Right cardiac atrium (tissue), 5 donors: ENCODE data around the gene STON2. TPM values are rescaled to one million over a fixed set of nuclear protein-coding genes. Genes with fewer than 3 reads are reported as not detected.

Source experiments
- ATAC-seq, 2 donors: fragments of 200-7000 bp; cut with Tn5 transposase; one replicate each; pipeline versions ENCODE4 v1.8.0 to v1.9.1; 2020; ENCODE audit warnings: moderate library complexity in 2 of 2, mild to moderate bottlenecking in 1 of 2
- DNase-seq, 3 donors: peaks; one replicate each; pipeline ENCODE4 v3.0.0-alpha.2; 2020
- H3K27ac ChIP-seq: one replicate; pipeline ENCODE4 v1.5.1; 2013; ENCODE audit warnings: mild to moderate bottlenecking, low read length, control low read depth, moderate library complexity
- H3K27me3 ChIP-seq: one replicate; pipeline ENCODE4 v1.6.1; 2013; ENCODE audit not compliant: control insufficient read depth, insufficient read depth
- H3K4me1 ChIP-seq: one replicate; pipeline ENCODE4 v1.6.1; 2013; ENCODE audit warnings: low read length; ENCODE audit not compliant: control insufficient read depth, insufficient read depth
- H3K4me3 ChIP-seq: one replicate; pipeline ENCODE4 v1.5.1; 2013; ENCODE audit warnings: low read length, control low read depth
- H3K9me3 ChIP-seq: one replicate; pipeline ENCODE4 v1.6.1; 2013; ENCODE audit warnings: low read length; ENCODE audit not compliant: control insufficient read depth
- WGBS: extraction: QIAGEN DNeasy Blood & Tissue Kit; methylation state at CpG from one replicate; pipeline ENCODE4 v1.1.7; 2013; 5-methylcytosine and 5-hydroxymethylcytosine counted together
- intact Hi-C, 4 donors: fragments of 100-400 bp; cut with DNase I; formaldehyde crosslinking; loops; one replicate each; pipeline versions ENCODE4 v1.11.0 to v1.14.0; 2022 to 2023
- polyA plus RNA-seq: library from polyadenylated mRNA; stranded (reverse); fragments of 200-250 nt; gene quantifications from one replicate; pipeline ENCODE4 v1.2.3, GENCODE V29; 2013
- total RNA-seq, 4 donors: library from RNA; stranded (reverse); fragmentation: NEBNext Ultra II Directional; extraction: Animal tissue kit (Norgen Biotek cat#: 25700); gene quantifications; one replicate each; pipeline ENCODE4 v1.2.1, GENCODE V29; 2021
- donor health status: healthy with polysubstance abuse.
- donor health status: DM: no; HTN: yes; CAD: no.
- donor health status: DM: no; HTN: no; CAD: no.
- donor health status: DM: no; HTN: yes; CAD: no; lungs with severe emphysema.
- donor health status: DM: yes; HTN: yes; CAD: no.

Gene STON2
- total and polyA plus RNA-seq, 5 donors = 2.0 to 20.1 (median 9.0) TPM

DNA sequence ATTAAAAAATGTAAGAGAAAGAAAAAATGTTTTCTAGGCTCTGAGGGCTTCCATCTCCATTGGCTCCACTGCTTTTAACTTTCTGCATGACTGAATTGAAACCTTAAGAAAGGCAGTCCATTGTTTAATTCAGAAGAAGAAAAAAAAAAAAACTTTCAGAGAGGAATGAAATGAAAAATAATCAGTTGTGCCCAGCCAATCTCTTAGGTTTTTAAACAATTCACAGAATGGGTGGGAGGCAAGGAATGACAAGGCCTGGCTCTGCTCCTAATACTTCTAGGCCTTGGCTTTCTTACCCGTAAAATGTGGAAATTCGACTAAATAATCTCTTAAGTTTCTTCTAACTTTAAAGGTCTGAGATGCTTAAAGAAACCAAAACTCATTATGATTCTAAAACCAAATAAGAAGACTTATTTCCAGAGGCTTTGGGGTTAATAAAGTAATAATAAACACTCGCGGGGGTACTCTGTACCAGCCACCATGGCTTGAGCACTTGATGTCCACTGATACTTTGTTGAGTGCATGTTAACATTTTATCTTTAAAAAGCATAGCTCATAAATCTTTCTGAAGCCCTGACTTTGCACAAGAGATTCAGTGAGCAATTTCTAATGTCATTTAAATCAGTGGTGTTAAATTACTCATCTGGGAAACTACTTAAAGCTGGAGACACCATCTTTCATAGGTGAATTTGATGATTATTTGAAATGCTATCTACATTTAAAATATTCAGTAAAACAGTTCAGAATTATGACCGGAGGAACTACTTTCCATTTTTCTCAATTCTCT, 49.6 kb downstream of the STON2 start:
- Histone ChIP-seq H3K9me3 (no peaks in the 10 kb centered on the region), H3K27me3 (no peaks in the 10 kb centered on the region), H3K4me3 (no peak overlapping the region), H3K4me1 (no peaks in the 10 kb centered on the region), H3K27ac (no peak overlapping the region)
- DNase-seq (no peak), ATAC-seq (peak in 1 of 2 donors; percentile 72)
- 66% methylated on average over 5 of the region's 5 CpGs for WGBS
- intact Hi-C loops = no loop called here

DNA sequence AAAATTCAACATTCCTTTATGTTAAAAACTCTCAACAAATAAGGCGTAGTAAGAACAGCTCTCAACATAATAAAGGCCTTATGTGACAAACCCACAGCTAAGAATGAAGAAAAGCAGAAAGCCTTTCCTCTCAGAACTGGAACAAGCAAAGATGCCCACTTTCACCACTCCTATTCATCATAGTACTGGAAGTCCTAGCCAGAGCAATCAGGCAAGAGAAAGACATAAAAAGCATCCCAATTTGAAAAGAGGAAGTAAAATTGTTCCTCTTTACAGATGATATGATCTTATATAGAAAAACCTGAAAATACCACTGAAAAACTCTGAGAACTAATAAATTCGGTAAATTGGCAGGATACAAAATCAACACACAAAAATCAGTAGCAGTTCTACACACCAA, 52.1 kb downstream of the STON2 start:
- H3K4me3 ChIP-seq = no peak overlapping the region
- WGBS = 79% methylated on average over 2 of the region's 2 CpGs
- DNase-seq (no peak), ATAC-seq (no peak)
- no peaks in the 10 kb centered on the region for H3K9me3 ChIP-seq
- H3K27me3 ChIP-seq = no peaks in the 10 kb centered on the region
- no peak overlapping the region for H3K27ac ChIP-seq
- H3K4me1 ChIP-seq = no peaks in the 10 kb centered on the region
- intact Hi-C loops = no loop called here

DNA sequence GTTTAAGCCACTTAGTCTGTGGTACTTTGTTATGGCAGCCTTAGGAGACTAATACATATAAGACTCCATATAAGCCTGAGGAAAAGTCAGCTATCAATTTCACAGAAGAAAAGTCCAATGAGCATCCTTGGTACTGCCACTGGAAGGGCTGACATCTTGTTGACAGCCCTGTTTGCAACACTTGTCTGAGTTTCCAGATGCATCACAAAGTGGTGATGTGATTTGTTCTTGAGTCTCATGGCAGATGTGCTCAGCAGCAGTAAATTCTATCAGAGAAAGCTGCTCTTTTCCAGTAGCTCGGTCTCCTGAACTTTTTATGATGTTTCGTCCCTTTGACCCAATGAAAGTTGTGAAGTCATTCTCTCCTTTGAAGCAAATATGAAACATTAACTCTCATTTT, 54.3 kb downstream of the STON2 start:
- intact Hi-C loops = no loop called here
- Histone ChIP-seq H3K27me3 (no peaks in the 10 kb centered on the region), H3K4me1 (peaks cover 2% of the 10 kb centered on the region), H3K9me3 (no peaks in the 10 kb centered on the region), H3K27ac (no peak overlapping the region), H3K4me3 (no peak overlapping the region)
- no peak for DNase-seq
- no peak for ATAC-seq
- WGBS = 88% methylated on average over 2 of the region's 2 CpGs

DNA sequence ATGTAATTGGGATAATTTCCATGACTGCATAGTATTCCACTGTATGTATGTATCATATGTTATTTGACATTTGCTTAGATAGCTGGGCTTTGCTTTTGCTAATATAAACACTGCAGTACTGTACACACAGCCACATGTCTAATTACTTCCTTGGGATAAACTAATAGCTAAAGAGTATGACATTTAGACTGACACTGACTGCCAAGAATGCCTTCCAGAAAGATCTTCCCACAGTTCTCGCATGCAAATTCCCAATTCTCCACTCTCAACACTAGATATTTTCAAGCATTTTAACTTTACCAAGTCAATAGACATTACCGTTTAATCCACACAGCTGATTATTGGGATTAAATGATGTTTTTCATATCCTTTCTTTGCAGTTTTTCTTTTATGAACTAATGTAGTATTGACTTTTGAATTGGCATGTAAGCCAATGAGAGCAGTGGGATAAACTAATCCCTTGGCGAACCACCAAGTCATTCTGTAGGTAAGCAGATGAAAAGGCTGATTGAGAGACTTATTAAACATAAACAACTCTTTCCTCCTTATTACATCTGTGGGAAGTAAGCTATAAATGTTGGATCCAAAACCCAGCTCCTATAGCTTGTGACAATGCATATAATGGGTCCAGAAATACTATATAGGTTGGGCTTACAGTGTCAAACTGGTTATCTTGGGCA, 55.5 kb downstream of the STON2 start:
- H3K4me1 ChIP-seq = peaks cover 2% of the 10 kb centered on the region
- no peaks in the 10 kb centered on the region for H3K9me3 ChIP-seq
- H3K27me3 ChIP-seq = no peaks in the 10 kb centered on the region
- no peak overlapping the region for H3K27ac ChIP-seq
- H3K4me3 ChIP-seq = no peak overlapping the region
- no peak for DNase-seq
- 76% methylated on average over 3 of the region's 3 CpGs for WGBS
- ATAC-seq = no peak
- intact Hi-C loops = no loop called here

DNA sequence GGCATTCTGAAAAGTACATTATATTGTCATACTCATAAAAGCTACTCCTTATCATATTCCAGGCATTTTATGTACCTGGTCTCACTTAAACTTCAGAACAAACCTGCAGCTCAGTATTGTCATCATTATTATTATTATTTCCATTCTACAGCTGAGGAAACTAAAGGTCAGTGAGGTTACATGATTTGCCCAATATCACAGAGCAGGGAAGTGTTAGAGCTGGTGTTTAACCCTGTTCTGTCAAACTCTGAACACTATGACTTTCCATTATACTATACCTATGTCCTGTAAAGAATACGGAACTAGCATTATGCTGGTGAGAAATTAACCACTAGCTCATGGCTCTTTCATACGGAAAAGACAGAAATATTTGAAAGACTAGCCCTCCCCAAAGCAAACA, 56.4 kb downstream of the STON2 start:
- Histone ChIP-seq H3K27me3 (no peaks in the 10 kb centered on the region), H3K4me1 (peaks cover 2% of the 10 kb centered on the region), H3K9me3 (no peaks in the 10 kb centered on the region), H3K27ac (no peak overlapping the region), H3K4me3 (no peak overlapping the region)
- DNase-seq (no peak), ATAC-seq (no peak)
- WGBS = 71% methylated on average over 2 of the region's 2 CpGs
- intact Hi-C loops = no loop called here

DNA sequence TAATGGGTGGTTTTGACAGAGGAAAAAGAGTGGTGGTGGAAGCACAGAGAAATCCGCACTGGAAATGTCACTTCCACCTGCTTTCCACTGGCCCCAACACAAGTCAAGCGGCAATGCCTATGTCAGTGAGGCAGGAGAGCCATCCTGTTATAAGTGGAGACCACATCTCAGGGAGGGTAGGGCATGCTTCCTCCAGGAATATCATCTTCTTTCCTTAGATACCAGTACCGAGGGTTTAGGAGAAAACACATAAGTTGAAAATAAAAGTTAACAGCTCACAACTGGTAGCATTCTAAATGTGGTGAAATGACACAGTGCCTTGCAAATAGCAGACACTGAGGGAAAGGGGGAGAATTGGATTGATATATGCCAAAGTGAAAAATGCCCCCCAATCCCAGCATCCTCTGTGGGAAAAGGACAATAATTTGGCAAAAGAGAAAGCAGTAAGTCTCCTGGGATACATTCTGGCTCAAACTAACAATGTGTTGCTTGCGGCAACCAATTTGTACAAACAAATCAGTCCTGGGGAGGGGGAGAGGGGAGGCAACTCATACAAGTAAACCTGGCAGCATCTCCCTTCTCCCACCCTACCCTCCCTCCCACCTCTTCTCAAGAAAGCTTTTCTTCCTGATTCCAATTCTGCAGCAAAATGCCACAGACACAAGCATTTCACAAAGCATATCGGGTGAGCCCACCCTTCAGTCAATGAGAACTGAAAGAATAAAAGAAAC, 57.1 kb downstream of the STON2 start:
- WGBS = 64% methylated on average over 5 of the region's 5 CpGs
- Histone ChIP-seq H3K4me3 (no peak overlapping the region), H3K9me3 (no peaks in the 10 kb centered on the region), H3K4me1 (peaks cover 2% of the 10 kb centered on the region), H3K27ac (peak overlapping the region; percentile 23), H3K27me3 (no peaks in the 10 kb centered on the region)
- intact Hi-C loops = no loop called here
- ATAC-seq (peak in 1 of 2 donors; percentile 14), DNase-seq (no peak)

DNA sequence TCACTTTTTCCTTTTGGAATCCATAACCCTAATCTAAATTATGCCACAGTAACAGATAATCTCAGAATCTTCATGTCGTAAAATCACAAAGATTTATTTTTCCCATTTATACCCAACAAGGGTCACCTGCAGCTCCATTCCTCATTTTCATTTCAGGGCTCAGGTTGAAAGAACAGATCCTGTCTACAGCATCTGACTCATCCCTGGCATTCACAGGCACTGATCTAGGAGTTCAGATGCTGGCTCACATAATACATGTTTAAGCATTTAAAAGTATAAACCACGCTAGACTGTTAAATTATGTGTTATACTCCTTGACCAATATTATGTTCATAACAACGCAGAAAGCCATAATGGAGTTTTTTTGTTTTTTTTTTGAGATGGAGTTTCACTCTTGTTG, 58.3 kb downstream of the STON2 start:
- H3K27ac ChIP-seq = no peak overlapping the region
- peaks cover 2% of the 10 kb centered on the region for H3K4me1 ChIP-seq
- ATAC-seq (no peak), DNase-seq (no peak)
- intact Hi-C loops = no loop called here
- no peaks in the 10 kb centered on the region for H3K9me3 ChIP-seq
- H3K4me3 ChIP-seq = no peak overlapping the region
- H3K27me3 ChIP-seq = no peaks in the 10 kb centered on the region
- 92% methylated on average over 3 of the region's 3 CpGs for WGBS

DNA sequence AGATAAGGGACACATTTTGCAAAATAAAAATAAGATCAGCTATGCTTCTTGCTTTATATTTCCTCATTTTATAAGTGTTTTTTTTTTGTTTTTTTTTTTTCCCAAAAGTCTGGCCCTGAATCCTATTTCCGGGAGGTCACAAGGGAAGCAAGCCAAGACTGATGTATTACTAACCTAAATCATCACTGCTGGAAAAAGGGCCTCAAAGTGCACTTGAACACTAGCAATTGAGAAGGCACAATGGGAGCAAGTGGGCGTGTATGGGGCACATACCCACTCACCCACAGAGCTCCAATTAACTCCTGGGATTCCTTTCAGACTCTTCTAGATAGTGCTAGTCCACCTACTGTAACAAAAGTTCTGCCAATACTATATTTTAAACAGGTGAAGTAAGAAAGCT, 58.8 kb downstream of the STON2 start:
- H3K4me1 ChIP-seq = peaks cover 2% of the 10 kb centered on the region
- 45% methylated on average over 2 of the region's 2 CpGs for WGBS
- ATAC-seq (peak in 1 of 2 donors; percentile 28), DNase-seq (no peak)
- no peak overlapping the region for H3K27ac ChIP-seq
- no peaks in the 10 kb centered on the region for H3K9me3 ChIP-seq
- H3K4me3 ChIP-seq = no peak overlapping the region
- H3K27me3 ChIP-seq = no peaks in the 10 kb centered on the region
- intact Hi-C loops = no loop called here

DNA sequence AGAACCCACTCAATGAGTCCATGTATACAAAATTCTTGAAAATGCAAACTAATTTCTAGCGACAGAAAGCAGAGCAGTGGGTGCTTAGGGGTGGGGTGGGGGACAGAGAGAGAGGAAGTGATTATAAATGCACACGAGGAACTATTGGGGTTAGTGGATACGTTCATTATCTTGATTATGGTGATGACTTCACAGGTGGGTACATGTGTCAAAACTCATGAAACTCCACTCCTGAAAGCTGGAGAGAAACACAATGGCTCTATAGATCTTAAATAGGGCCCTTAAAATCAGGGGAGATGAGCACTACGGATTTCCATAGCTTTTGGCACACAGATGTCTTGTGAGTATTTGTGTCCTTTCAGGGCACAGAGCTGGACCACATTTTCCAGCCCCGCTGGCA, 59.9 kb downstream of the STON2 start:
- ATAC-seq (no peak), DNase-seq (no peak)
- no peak overlapping the region for H3K4me3 ChIP-seq
- H3K27me3 ChIP-seq = no peaks in the 10 kb centered on the region
- WGBS = 83% methylated on average over 5 of the region's 5 CpGs
- intact Hi-C loops = no loop called here
- H3K4me1 ChIP-seq = peaks cover 2% of the 10 kb centered on the region
- no peaks in the 10 kb centered on the region for H3K9me3 ChIP-seq
- H3K27ac ChIP-seq = no peak overlapping the region

DNA sequence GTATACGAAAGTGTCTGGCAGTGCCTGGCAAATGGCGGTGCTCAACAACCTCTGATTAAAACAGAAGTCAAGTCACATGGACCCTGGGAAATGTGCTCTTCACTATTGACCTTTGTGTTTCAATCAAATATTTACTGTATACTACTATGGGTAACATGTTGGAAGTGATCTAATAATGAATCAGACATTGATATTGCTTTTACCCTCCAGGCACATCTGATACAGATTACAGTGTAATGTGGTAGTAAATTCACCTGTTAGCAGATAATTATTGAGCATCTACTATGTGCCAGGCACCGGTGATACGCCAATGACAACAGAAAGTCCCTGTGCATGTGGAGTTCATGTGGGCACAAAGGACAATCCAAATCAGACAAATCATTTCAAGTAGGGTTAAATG, 63.1 kb downstream of the STON2 start:
- WGBS = 92% methylated on average over 4 of the region's 4 CpGs
- no peaks in the 10 kb centered on the region for H3K4me1 ChIP-seq
- ATAC-seq (no peak), DNase-seq (no peak)
- H3K4me3 ChIP-seq = no peak overlapping the region
- no peaks in the 10 kb centered on the region for H3K27me3 ChIP-seq
- H3K9me3 ChIP-seq = no peaks in the 10 kb centered on the region
- intact Hi-C loops = no loop called here
- no peak overlapping the region for H3K27ac ChIP-seq

DNA sequence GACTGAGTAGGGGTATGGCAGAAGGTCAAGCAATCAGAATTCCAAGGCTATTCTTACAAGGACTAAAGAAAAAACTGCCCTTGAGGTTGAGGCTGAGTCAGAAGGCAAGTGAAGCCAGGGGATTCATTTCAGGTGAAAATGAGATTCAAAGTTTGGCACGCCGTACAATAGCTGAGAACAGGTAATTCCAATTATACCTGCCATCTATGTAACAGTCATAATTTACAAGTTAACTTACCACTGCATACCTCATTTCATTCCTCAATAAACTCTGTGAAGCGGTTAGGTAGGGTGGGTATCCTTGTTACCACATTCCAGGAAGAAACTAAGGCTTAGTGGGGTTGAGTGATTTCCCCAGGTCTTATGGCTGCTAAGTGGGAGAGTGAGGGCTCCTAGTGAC, 64.1 kb downstream of the STON2 start:
- DNase-seq (no peak), ATAC-seq (no peak)
- 92% methylated on average over 3 of the region's 3 CpGs for WGBS
- no peaks in the 10 kb centered on the region for H3K27me3 ChIP-seq
- intact Hi-C loops = no loop called here
- no peak overlapping the region for H3K27ac ChIP-seq
- no peaks in the 10 kb centered on the region for H3K4me1 ChIP-seq
- H3K4me3 ChIP-seq = no peak overlapping the region
- H3K9me3 ChIP-seq = no peaks in the 10 kb centered on the region
